AG04450 (cell line): ENCODE measurements around the gene MPND. TPM values are rescaled to one million over a fixed set of nuclear protein-coding genes. Genes with fewer than 3 reads are reported as not detected.

ENCODE experiments used
- CTCF ChIA-PET: fragments of 300-600, 350-600 bp; formaldehyde crosslinking; extraction: SDS; loops from one replicate; lab custom pipeline; 2022; ENCODE audit warnings: antibody characterized with exemption, inconsistent platforms; lab: Charles Lee
- POLR2A ChIA-PET: fragments of 350-600 bp; formaldehyde crosslinking; extraction: SDS; loops from one replicate; lab custom pipeline; 2021; ENCODE audit warnings: antibody characterized with exemption, inconsistent platforms; lab: Yijun Ruan, JAX
- DNase-seq: peaks from one replicate; pipeline ENCODE4 v3.0.0-alpha.2; 2011; ENCODE audit warnings: low read depth, low spot score
- H3K27ac ChIP-seq: one replicate; pipeline ENCODE4 v1.5.1; 2012; ENCODE audit warnings: low read depth, low read length, control low read depth
- H3K27me3 ChIP-seq: one replicate; pipeline ENCODE4 v1.6.0; 2012; ENCODE audit warnings: low read length; ENCODE audit not compliant: control insufficient read depth, insufficient read depth
- H3K4me3 ChIP-seq: 2 replicates; pipeline ENCODE4 v1.5.1; 2011; ENCODE audit warnings: mild to moderate bottlenecking, low read depth, low read length, control low read depth
- H3K9me3 ChIP-seq: 2 replicates; pipeline ENCODE4 v1.5.1; 2012; ENCODE audit warnings: low read length; ENCODE audit not compliant: control insufficient read depth, insufficient read depth
- CTCF ChIP-seq: IDR thresholded peaks from 2 replicates; pipeline ENCODE4 v1.5.1; 2011; ENCODE audit warnings: low read depth, low read length, control low read depth, inconsistent platforms
- polyA plus RNA-seq: library from polyadenylated mRNA; depleted of rRNA; stranded (reverse); fragments of >200 nt; gene quantifications from 2 replicates; pipeline ENCODE4 v1.2.3, GENCODE V29; 2011

The MPND gene
- polyA plus RNA-seq, 1 experiment = 5.1 TPM

- no peaks in the 10 kb centered on the region for H3K27me3 ChIP-seq
- H3K9me3 ChIP-seq = peaks cover 9% of the 10 kb centered on the region; the same call in 1 of the 2 replicates
- ChIA-PET POLR2A (no interaction called here), CTCF (no interaction called here)
- H3K27ac ChIP-seq = no peak overlapping the region
- no peak for TF ChIP-seq CTCF
- DNase-seq = no peak
- no peak overlapping the region for H3K4me3 ChIP-seq
Observed at GRCh38 chr19:4310247-4311121, 32.9 kb upstream of the MPND start.

- no peak for DNase-seq
- Histone ChIP-seq H3K27me3 (no peaks in the 10 kb centered on the region), H3K9me3 (peaks cover 13% of the 10 kb centered on the region), H3K27ac (no peak overlapping the region), H3K4me3 (no peak overlapping the region)
- POLR2A ChIA-PET = no interaction called here
- TF ChIP-seq CTCF = no peak
- CTCF ChIA-PET = no interaction called here
Observed at GRCh38 chr19:4313847-4314490, 29.4 kb upstream of the MPND start.

GRCh38 chr19:4316956-4317355, 26.4 kb upstream of the MPND start:
- Histone ChIP-seq H3K9me3 (peaks cover 20% of the 10 kb centered on the region), H3K27me3 (no peaks in the 10 kb centered on the region), H3K4me3 (no peak overlapping the region), H3K27ac (no peak overlapping the region)
- POLR2A ChIA-PET = no interaction called here
- CTCF ChIA-PET = no interaction called here
- TF ChIP-seq CTCF = no peak
- no peak for DNase-seq

- TF ChIP-seq CTCF = no peak
- ChIA-PET POLR2A (no interaction called here), CTCF (no interaction called here)
- H3K9me3 ChIP-seq = peaks cover 24% of the 10 kb centered on the region
- no peaks in the 10 kb centered on the region for H3K27me3 ChIP-seq
- H3K4me3 ChIP-seq = no peak overlapping the region
- H3K27ac ChIP-seq = no peak overlapping the region
- DNase-seq = no peak
Observed at GRCh38 chr19:4318460-4318859, 24.9 kb upstream of the MPND start.
